Prostate gland (tissue), 2 donors: Measurements from ENCODE around the gene RMDN3.

ENCODE experiments used
- CTCF ChIP-seq, 4 experiments: fragments of 200-600 bp in 2 of 4; fragments of 450-650 bp in 2 of 4; sonication (generic) in 2 of 4; IDR thresholded peaks; 1 replicate in 3 of 4; 2 replicates in 1 of 4; pipeline ENCODE4 v1.5.1; 2016 to 2019; ENCODE audit warnings: antibody characterized with exemption in 4 of 4, mild to moderate bottlenecking in 2 of 4, moderate library complexity in 2 of 4
- POLR2A ChIP-seq: fragments of 450-650 bp; IDR thresholded peaks from one replicate; pipeline ENCODE4 v1.6.1; 2016; ENCODE audit warnings: antibody characterized with exemption, mild to moderate bottlenecking

- no peak for TF ChIP-seq CTCF (IDR thresholded peaks at IDR 0.05)
- no peak for TF ChIP-seq POLR2A
These were observed 526 bp downstream of the RMDN3 start for GRCh38 chr15:40754574-40754882.
